HL-60 (cell line): Measurements from ENCODE around the gene CDH6.

Experiments used
- POLR2AphosphoS5 ChIP-seq: IDR thresholded peaks from 2 replicates; pipeline ENCODE4 v1.6.1; 2012; ENCODE audit warnings: low read depth
- TF ChIP-seq, protein P1 (sequence below): IDR thresholded peaks from one replicate; pipeline ENCODE4 v1.5.1; 2011; ENCODE audit warnings: low read length, control low read depth, inconsistent platforms; ENCODE audit not compliant: insufficient read depth

DNA sequence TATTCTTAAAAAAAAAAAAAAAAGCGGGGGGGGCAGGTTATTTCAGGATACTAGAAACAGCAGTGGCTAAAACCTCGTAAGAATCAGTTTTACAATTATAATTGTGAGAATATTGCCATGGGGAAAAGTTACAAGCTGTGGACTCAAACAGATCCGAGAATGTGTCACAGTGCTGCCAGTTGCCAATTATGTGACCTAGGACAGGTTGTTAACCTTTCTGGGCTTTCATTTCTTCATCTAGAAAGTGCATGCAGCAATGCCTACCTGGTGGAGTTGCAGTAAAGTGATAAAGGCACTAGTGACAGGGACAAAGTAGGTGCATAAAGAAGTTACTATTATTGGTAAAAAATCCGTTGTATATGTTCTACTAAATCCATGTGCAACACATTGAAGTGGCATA, 75.8 kb downstream of the CDH6 start:
- TF ChIP-seq, protein P1, sequence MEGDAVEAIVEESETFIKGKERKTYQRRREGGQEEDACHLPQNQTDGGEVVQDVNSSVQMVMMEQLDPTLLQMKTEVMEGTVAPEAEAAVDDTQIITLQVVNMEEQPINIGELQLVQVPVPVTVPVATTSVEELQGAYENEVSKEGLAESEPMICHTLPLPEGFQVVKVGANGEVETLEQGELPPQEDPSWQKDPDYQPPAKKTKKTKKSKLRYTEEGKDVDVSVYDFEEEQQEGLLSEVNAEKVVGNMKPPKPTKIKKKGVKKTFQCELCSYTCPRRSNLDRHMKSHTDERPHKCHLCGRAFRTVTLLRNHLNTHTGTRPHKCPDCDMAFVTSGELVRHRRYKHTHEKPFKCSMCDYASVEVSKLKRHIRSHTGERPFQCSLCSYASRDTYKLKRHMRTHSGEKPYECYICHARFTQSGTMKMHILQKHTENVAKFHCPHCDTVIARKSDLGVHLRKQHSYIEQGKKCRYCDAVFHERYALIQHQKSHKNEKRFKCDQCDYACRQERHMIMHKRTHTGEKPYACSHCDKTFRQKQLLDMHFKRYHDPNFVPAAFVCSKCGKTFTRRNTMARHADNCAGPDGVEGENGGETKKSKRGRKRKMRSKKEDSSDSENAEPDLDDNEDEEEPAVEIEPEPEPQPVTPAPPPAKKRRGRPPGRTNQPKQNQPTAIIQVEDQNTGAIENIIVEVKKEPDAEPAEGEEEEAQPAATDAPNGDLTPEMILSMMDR = no peak
- no peak for TF ChIP-seq POLR2AphosphoS5
